Nucleus accumbens (tissue), 56 donors: Measurements from ENCODE around the gene COL25A1.

Experiments
- DNase-seq, 56 donors: peaks; one replicate each; lab custom pipeline; 2025; lab: John Stamatoyannopoulos, UW

The COL25A1 gene

GRCh38 chr4:109229028-109229427 lies 73.4 kb downstream of the COL25A1 start:
- no peak for DNase-seq

DNA sequence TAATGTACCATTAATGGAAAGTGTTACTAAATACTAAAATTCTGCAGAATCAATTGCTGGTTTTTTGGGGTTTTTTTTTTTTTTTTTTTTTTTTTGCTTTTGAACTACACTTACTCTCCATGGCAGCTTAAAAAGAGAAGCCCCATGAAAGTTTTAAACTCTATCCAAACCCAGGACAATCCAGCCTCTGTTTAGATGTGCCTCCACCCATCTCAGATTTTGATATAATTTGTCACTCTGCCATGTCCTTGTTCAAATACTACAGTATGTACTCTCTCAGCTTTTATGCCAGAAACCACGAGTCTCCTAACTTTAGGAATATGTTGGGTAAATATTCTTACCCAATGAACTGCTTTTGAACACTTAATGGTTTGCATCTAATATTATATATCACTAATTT lies 84.2 kb downstream of the COL25A1 start:
- DNase-seq, result no peak

DNA sequence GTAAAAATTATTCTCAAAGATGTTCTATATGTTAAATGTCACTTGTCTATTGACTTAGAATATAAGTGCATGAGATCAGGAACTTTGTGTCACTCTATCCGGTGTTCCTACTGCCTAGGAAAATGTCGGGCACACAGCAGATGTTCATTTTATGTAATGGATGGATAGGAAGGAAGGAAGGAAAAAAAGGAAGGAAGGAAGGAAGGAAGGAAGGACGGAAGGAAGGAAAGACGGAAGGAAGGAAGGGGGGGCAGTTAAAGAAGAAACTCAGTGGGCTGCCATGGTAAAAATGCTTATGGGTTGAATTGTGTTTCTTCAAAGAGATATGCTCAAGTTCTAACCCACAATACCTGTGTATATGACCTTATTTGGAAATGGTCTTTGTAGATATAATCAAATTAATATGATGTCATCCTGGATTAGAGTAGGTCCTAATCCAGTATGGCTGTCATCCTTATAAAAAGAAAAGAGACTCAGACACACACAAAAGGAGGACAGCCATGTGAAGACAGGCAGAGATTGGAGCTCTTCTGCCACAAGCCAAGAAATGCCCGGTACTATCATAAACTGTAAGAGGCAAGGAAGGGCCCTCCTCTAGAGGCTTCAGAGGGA lies 86.3 kb downstream of the COL25A1 start:
- DNase-seq, result no peak

DNA sequence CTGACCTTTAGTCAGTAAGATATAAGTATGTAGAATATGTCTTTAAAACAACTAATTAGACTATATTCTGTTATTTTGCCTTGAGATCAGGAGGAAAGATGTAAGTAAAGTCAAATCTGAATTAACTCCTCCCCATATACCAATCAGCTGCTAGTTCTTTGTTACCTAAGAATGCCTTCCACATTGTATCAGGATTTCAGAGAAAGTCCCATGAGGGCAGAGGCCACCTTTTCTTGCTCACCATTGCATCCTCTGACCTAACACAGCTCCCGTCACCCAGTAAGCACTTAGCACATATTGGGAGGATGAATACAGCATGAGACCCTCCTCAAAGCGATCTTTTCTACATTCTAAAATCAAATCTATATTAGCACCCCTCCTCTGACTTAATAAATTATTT lies 87.0 kb downstream of the COL25A1 start:
- DNase-seq, result no peak

- DNase-seq, result no peak
These were observed 87.7 kb downstream of the COL25A1 start for GRCh38 chr4:109214622-109215301.

- DNase-seq, result no peak
These were observed 89.4 kb downstream of the COL25A1 start for GRCh38 chr4:109213056-109213455.

- DNase-seq, result no peak
These were observed 90.8 kb downstream of the COL25A1 start for GRCh38 chr4:109211671-109212070.

DNA sequence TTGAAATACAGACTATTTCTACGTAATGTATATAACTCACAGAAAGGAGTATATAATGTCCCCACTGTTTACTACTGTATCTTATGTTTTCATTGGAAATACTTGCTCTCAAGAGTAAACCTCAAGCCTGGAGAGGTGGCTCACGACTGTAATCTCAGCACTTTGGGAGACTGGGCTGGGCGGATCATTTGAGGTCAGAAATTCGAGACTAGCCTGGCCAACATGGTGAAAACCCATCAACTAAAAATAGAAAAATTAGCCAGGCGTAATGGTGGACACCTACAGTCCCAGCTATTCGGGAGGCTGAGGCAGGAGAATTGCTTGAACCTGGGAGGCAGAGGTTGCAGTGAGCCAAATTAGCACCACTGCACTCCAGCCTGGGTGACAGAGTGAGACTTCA lies 92.8 kb downstream of the COL25A1 start:
- no peak for DNase-seq

DNA sequence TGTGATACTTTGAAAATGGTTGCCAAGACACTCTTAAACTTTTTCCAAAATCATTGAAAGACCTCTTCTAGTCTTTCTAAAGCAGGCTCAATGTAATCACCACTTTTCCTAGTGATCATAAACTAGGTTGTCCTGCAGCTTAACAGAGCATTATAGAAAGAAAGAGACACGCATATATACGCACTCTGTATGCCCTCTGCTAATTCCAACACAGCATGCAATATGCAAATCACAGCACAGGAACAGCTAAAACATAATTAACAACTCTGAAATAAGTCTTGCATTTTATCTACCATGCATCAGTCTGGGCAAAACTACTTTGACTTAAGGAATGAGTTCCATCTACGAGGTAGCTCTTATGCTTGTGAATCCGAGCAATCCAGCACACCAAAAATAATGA lies 94.6 kb downstream of the COL25A1 start:
- DNase-seq, result no peak

DNA sequence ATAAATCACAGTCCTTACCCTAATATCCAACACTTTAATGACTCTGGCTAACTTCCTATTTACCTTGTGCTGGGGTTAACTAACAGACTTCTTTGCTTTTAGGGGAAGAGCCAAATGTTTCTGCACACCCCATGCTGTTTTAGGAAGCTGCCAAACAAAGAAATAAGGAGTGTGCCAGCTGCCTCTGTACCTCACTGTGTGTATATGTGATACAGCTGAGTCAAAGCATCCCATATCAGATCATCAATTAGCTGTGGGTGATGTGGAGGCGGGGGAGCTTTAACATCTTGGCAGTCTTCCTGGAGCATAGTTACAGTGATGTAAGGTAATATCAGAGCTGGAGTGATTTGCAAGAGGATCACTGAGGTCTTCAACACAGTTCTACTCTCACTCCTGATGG lies 95.4 kb downstream of the COL25A1 start:
- peak in 30 of 56 donors; percentile 0 to 59 (median 8) for DNase-seq

DNA sequence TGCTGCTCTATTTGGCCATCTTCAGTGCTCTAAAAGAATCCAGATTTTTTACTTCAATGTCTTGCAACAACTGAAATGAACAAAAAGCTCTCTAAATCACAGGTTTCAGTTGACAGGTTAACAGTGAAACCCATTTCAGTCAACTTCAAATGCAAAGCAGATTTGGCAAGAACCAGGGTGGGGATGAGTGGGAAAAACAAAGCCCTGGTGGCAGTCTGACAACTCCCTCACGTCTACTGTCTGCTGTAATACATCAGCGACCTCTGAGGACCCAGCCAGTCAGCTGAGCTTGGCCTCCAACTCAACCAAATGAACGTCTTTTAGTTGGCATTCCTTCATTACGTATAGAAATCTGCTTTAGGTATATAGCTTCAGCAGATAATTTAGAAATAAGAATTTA lies 95.8 kb downstream of the COL25A1 start:
- no peak for DNase-seq

- DNase-seq, result no peak
These were observed 97.3 kb downstream of the COL25A1 start for GRCh38 chr4:109205186-109205585.

GRCh38 chr4:109199585-109199984 lies 102.9 kb downstream of the COL25A1 start:
- DNase-seq, result no peak

GRCh38 chr4:109195646-109196045 lies 106.8 kb downstream of the COL25A1 start:
- no peak for DNase-seq

DNA sequence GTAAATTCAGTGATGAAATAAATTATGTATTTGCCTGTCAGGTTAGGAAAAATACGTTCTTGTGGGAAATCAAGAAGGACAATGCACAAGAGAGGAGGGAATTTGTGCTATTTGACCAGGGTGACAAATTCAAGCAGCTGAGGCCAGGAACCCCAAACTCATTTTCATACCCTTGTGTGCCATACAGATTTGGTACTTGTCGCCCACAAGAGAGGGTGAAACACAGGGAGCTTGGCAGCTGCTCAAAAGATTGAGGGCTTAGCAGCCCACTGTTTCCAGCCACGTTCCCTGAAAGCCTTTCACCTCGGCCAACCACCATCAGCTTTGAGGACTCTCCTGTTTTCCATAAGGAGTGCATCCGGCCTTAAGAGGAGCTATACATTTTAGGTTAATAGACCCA lies 111.2 kb downstream of the COL25A1 start:
- no peak for DNase-seq

DNA sequence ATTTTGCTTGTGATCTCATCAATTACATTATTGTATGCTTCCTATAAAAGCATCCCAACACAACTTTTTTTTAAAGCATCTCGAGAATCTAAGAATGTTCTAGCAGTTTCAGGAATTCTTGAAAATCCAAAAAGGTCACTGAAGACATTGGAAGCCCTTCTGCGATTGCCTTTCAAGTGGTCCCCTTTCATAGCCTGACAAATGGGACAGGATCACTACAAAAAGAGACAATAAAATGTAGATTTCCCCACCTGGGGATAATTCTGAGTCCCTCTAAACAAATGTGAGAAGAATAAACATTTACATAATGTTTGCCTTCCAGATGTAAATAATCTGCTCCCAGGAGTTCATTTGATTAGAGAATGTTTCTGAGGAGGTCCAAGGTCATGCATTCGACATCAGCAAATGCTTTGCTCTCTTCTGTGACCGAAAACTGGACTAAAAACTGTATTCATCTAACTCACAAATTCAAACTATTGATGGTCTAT lies 116.0 kb downstream of the COL25A1 start:
- DNase-seq, result no peak

GRCh38 chr4:109185951-109186350 lies 116.5 kb downstream of the COL25A1 start:
- no peak for DNase-seq

GRCh38 chr4:109185548-109185947 lies 116.9 kb downstream of the COL25A1 start:
- no peak for DNase-seq

DNA sequence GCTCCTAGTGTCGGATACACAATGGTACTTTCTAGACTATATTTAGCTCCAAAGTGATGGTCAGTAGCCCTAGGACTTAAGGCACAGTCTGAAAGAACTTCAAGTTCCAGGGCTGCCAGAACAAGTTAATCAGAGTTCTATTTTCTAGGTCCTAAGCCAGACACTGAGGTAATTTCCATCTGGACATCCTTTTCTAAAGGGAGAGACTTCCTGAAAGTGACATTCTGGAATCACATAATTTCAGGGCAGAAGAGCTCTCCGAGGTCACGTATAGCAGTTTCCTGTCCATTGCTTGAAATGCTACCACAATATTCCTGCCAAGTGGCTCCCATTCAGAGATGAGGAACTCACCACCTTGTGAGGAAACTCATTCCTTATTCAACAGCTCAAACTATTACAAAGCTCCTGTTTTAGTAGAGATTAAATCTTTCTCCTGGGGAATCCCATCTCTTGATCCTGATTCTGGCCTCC lies 117.9 kb downstream of the COL25A1 start:
- DNase-seq, result no peak

GRCh38 chr4:109183931-109184490 lies 118.4 kb downstream of the COL25A1 start:
- DNase-seq, result no peak

DNA sequence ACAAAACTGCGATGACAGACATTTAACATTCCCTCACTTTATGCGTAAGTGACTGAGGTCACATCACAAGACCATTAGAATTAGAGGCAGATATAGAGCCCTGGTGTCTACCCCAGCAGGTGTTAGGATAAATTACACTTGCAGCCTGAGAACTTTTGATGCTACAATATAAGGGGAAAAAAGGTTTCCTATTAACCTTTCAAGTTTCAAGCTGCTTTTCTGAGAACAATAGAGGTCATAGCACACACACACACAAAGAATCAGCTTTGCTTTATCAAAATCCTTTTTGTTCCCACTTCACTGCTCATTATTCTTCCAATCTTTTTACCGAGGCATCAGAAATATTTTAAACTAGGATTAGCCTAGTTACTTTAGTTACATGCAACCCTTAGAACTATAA lies 119.8 kb downstream of the COL25A1 start:
- DNase-seq, result no peak

GRCh38 chr4:109179061-109179460 lies 123.4 kb downstream of the COL25A1 start:
- DNase-seq, result no peak
